HepG2 (cell line): ENCODE measurements around the gene HSPB9. TPM values are rescaled to one million over a fixed set of nuclear protein-coding genes. Genes with fewer than 3 reads are reported as not detected.

ENCODE experiments used
- ATF7-NPFF ChIP-seq: sonication (generic); formaldehyde crosslinking; IDR thresholded peaks from 2 replicates; pipeline ENCODE4 v1.8.1; 2023; ENCODE audit warnings: mild to moderate bottlenecking, low read depth, missing genetic modification reagents, moderate library complexity
- ELF3 ChIP-seq: IDR thresholded peaks from 2 replicates; pipeline ENCODE4 v1.6.1; 2016; ENCODE audit warnings: missing genetic modification reagents, missing compliant biosample characterization
- KAT7 ChIP-seq: IDR thresholded peaks from 2 replicates; pipeline ENCODE4 v1.6.1; 2018; ENCODE audit warnings: borderline replicate concordance, missing compliant biosample characterization
- KLF6 ChIP-seq: IDR thresholded peaks from 2 replicates; pipeline ENCODE4 v1.8.0; 2016; ENCODE audit warnings: missing biosample characterization, missing genetic modification reagents
- NCOA2 ChIP-seq: sonication (generic); formaldehyde crosslinking; IDR thresholded peaks from 2 replicates; pipeline ENCODE4 v1.8.0; 2022; ENCODE audit warnings: inconsistent platforms
- PAF1 ChIP-seq: IDR thresholded peaks from 2 replicates; pipeline ENCODE4 v1.6.1; 2016; ENCODE audit warnings: missing genetic modification reagents, missing compliant biosample characterization
- RORA ChIP-seq: sonication (generic); formaldehyde crosslinking; IDR thresholded peaks from 2 replicates; pipeline ENCODE4 v1.5.0; 2020; ENCODE audit warnings: mild to moderate bottlenecking, missing genetic modification reagents, moderate library complexity
- SAP130 ChIP-seq: IDR thresholded peaks from 2 replicates; pipeline ENCODE4 v1.6.1; 2016; ENCODE audit warnings: low read depth
- TBP ChIP-seq: sonication (generic); formaldehyde crosslinking; IDR thresholded peaks from 2 replicates; pipeline ENCODE4 v1.5.0; 2020; ENCODE audit warnings: missing genetic modification reagents
- TEAD3 ChIP-seq: optimal IDR thresholded peaks from 2 replicates; pipeline ENCODE3; 2016; ENCODE audit warnings: borderline replicate concordance
- TERF1 ChIP-seq: sonication (generic); formaldehyde crosslinking; IDR thresholded peaks from 2 replicates; pipeline ENCODE4 v1.8.0; 2022; ENCODE audit warnings: mild to moderate bottlenecking, missing genetic modification reagents, moderate library complexity
- TOE1 ChIP-seq: sonication (generic); formaldehyde crosslinking; IDR thresholded peaks from 2 replicates; pipeline ENCODE4 v1.4.0; 2020; ENCODE audit warnings: mild to moderate bottlenecking, missing genetic modification reagents
- ZFP82 ChIP-seq: sonication (generic); formaldehyde crosslinking; IDR thresholded peaks from 2 replicates; pipeline ENCODE4 v1.5.1; 2020; ENCODE audit warnings: mild to moderate bottlenecking, missing genetic modification reagents, borderline replicate concordance
- ZIK1 ChIP-seq: sonication (generic); formaldehyde crosslinking; IDR thresholded peaks from 2 replicates; pipeline ENCODE4 v1.5.0; 2020; ENCODE audit warnings: mild to moderate bottlenecking, low read depth, missing genetic modification reagents, borderline replicate concordance
- ZMYM4 ChIP-seq: sonication (generic); formaldehyde crosslinking; IDR thresholded peaks from 2 replicates; pipeline ENCODE4 v1.8.1; 2023; ENCODE audit warnings: mild to moderate bottlenecking, missing genetic modification reagents
- ZNF230 ChIP-seq: sonication (generic); formaldehyde crosslinking; IDR thresholded peaks from 2 replicates; pipeline ENCODE4 v1.4.0; 2020; ENCODE audit warnings: mild to moderate bottlenecking, missing genetic modification reagents
- ZNF256 ChIP-seq: sonication (generic); formaldehyde crosslinking; conservative IDR thresholded peaks from 2 replicates; pipeline ENCODE4 v1.4.0; 2020; ENCODE audit warnings: missing genetic modification reagents
- ZNF460 ChIP-seq: sonication (generic); formaldehyde crosslinking; IDR thresholded peaks from 2 replicates; pipeline ENCODE4 v1.5.1; 2020; ENCODE audit warnings: missing genetic modification reagents, mild to moderate bottlenecking, borderline replicate concordance
- ZNF576 ChIP-seq: sonication (generic); formaldehyde crosslinking; IDR thresholded peaks from 2 replicates; pipeline ENCODE4 v1.4.0; 2020; ENCODE audit warnings: mild to moderate bottlenecking, missing genetic modification reagents
- ZNF644 ChIP-seq: IDR thresholded peaks from 2 replicates; pipeline ENCODE4 v1.6.1; 2016; ENCODE audit warnings: low read depth
- ZNF7 ChIP-seq: IDR thresholded peaks from 2 replicates; pipeline ENCODE4 v1.6.1; 2016; ENCODE audit warnings: missing biosample characterization, missing genetic modification reagents
- ZNF713 ChIP-seq: sonication (generic); formaldehyde crosslinking; IDR thresholded peaks from 2 replicates; pipeline ENCODE4 v1.4.0; 2020; ENCODE audit warnings: mild to moderate bottlenecking, missing genetic modification reagents
- ZNF772 ChIP-seq: sonication (generic); formaldehyde crosslinking; IDR thresholded peaks from 2 replicates; pipeline ENCODE4 v1.5.0; 2020; ENCODE audit warnings: mild to moderate bottlenecking, missing genetic modification reagents
- ZSCAN29 ChIP-seq: sonication (generic); formaldehyde crosslinking; conservative IDR thresholded peaks from 2 replicates; pipeline ENCODE4 v1.4.0; 2020; ENCODE audit warnings: mild to moderate bottlenecking, missing genetic modification reagents
- polyA plus RNA-seq, 8 experiments: library from polyadenylated mRNA; depleted of rRNA in 3 of 8; stranded (reverse) in 7 of 8; unstranded in 1 of 8; fragments of >200 nt; fragmentation: Illumina TruSeq in 4 of 8; extraction: Trizol in 4 of 8; gene quantifications; 2 replicates each; pipeline versions ENCODE4 v1.2.1 to v1.2.3, GENCODE V29; 2011 to 2016; ENCODE audit warnings: low read depth in 4 of 8, missing spikeins in 1 of 8, mixed read lengths in 1 of 8; ENCODE audit not compliant: insufficient read depth in 1 of 8
- total RNA-seq, 5 experiments: library from RNA; depleted of rRNA; stranded (reverse); fragments of >200 nt; fragmentation: Illumina TruSeq; extraction: Trizol; gene quantifications; 2 replicates each; pipeline ENCODE4 v1.2.3, GENCODE V29; 2016; ENCODE audit warnings: low read depth in 1 of 5
- TF ChIP-seq, protein P1 (sequence below): IDR thresholded peaks from 2 replicates; pipeline ENCODE4 v1.4.0; 2020; ENCODE audit warnings: mild to moderate bottlenecking, missing genetic modification reagents
- TF ChIP-seq, protein P2 (sequence below): sonication (generic); formaldehyde crosslinking; IDR thresholded peaks from 2 replicates; pipeline ENCODE4 v1.8.1; 2023; ENCODE audit warnings: mild to moderate bottlenecking, moderate library complexity, missing genetic modification reagents

Gene HSPB9
- total and polyA plus RNA-seq, 2 of the 13 experiments (the other 11 are each of a cell fraction or from before 2014, with no cell fraction given) = 0.05 to 0.24 TPM

DNA sequence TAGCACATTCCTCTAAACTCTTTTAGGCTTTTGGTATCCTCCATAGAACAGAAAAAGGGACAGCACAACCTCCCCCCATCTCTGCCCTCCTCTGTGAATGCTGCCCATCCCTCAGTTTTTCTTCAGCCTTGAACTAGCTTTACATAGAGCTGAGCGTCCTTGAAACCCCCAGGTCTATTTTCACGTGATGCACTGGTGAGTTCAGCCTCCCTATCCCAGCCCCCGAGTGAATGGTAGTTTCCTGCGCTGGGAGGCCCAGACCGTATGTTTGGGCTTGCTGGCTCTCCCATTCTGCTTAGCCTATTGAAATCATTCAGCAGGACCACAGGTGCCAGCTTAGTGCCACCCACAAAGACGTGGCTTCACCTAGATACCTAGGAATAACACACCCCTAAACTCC is 46.8 kb upstream of the HSPB9 start (continued):
- TF ChIP-seq ZNF576 (CRISPR knock-in tag) (no peak), ELF3 (CRISPR knock-in tag) (no peak), TEAD3 (no peak), ZNF256 (no peak), ZNF644 (CRISPR knock-in tag) (no peak), ZFP82 (CRISPR knock-in tag) (no peak), KAT7 (no peak), ZNF460 (CRISPR knock-in tag) (no peak), ATF7-NPFF (CRISPR knock-in tag) (no peak), ZMYM4 (CRISPR knock-in tag) (peak; percentile 53), KLF6 (CRISPR knock-in tag) (no peak), ZNF230 (no peak), ZIK1 (CRISPR knock-in tag) (no peak), PAF1 (CRISPR knock-in tag) (no peak), NCOA2 (CRISPR knock-in tag) (peak; percentile 48; the same call in 1 of the 2 replicates), TERF1 (CRISPR knock-in tag) (no peak), ZNF7 (no peak), TOE1 (CRISPR knock-in tag) (no peak), ZSCAN29 (CRISPR knock-in tag) (no peak), RORA (CRISPR knock-in tag) (no peak), ZNF713 (CRISPR knock-in tag) (no peak), TBP (CRISPR knock-in tag) (no peak), SAP130 (peak; percentile 25; the same call in 1 of the 2 replicates), ZNF772 (CRISPR knock-in tag) (no peak)
- TF ChIP-seq, protein P1, sequence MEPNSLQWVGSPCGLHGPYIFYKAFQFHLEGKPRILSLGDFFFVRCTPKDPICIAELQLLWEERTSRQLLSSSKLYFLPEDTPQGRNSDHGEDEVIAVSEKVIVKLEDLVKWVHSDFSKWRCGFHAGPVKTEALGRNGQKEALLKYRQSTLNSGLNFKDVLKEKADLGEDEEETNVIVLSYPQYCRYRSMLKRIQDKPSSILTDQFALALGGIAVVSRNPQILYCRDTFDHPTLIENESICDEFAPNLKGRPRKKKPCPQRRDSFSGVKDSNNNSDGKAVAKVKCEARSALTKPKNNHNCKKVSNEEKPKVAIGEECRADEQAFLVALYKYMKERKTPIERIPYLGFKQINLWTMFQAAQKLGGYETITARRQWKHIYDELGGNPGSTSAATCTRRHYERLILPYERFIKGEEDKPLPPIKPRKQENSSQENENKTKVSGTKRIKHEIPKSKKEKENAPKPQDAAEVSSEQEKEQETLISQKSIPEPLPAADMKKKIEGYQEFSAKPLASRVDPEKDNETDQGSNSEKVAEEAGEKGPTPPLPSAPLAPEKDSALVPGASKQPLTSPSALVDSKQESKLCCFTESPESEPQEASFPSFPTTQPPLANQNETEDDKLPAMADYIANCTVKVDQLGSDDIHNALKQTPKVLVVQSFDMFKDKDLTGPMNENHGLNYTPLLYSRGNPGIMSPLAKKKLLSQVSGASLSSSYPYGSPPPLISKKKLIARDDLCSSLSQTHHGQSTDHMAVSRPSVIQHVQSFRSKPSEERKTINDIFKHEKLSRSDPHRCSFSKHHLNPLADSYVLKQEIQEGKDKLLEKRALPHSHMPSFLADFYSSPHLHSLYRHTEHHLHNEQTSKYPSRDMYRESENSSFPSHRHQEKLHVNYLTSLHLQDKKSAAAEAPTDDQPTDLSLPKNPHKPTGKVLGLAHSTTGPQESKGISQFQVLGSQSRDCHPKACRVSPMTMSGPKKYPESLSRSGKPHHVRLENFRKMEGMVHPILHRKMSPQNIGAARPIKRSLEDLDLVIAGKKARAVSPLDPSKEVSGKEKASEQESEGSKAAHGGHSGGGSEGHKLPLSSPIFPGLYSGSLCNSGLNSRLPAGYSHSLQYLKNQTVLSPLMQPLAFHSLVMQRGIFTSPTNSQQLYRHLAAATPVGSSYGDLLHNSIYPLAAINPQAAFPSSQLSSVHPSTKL = peak; percentile 67
- TF ChIP-seq, protein P2, sequence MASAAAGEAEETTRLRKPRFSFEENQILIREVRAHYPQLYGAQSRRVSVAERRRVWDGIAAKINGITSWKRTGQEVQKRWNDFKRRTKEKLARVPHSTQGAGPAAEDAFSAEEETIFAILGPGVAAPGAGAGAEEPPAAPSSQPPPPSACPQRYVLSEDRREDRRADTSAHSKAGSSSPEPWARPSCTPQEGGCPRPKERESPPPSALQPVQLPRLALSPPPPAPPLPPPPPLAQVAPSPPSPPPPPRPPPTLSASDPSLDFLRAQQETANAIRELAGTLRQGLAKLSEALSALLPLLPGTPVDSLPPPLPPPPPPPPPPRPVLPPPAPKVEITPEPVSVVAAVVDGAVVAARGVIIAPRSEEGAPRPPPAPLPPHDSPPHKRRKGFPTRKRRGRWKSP (CRISPR knock-in tag) = no peak
